Tibial artery (tissue), 4 donors: ENCODE results near the gene SRGAP1.

ENCODE experiments used
- DNase-seq, 2 donors: peaks; one replicate each; pipeline ENCODE4 v3.0.0-alpha.2; 2019
- H3K27ac ChIP-seq, 2 donors: fragments of 200-600 bp; sonication (generic) in 1 of 2; 1 replicate in 1 of 2; 2 replicates in 1 of 2; pipeline ENCODE4 v1.5.1; 2018 to 2019; ENCODE audit warnings: mild to moderate bottlenecking in 1 of 2
- H3K27me3 ChIP-seq, 2 donors: fragments of 200-600 bp; sonication (generic) in 1 of 2; one replicate each; pipeline versions ENCODE4 v1.5.1 to v1.6.0; 2016 to 2019
- H3K36me3 ChIP-seq, 3 donors: fragments of 200-600 bp; sonication (generic) in 2 of 3; one replicate each; pipeline ENCODE4 v1.5.1; 2016 to 2019; ENCODE audit warnings: mild to moderate bottlenecking in 2 of 3
- H3K4me1 ChIP-seq, 4 donors: fragments of 200-600 bp; sonication (generic) in 2 of 4; 1 replicate in 3 of 4; 2 replicates in 1 of 4; pipeline ENCODE4 v1.5.1; 2016 to 2019
- H3K4me3 ChIP-seq, 2 donors: fragments of 200-600 bp; sonication (generic) in 1 of 2; 1 replicate in 1 of 2; 2 replicates in 1 of 2; pipeline ENCODE4 v1.5.1; 2018 to 2019; ENCODE audit warnings: mild to moderate bottlenecking in 2 of 2
- H3K9me3 ChIP-seq, 3 donors: fragments of 200-600 bp; sonication (generic) in 1 of 3; one replicate each; pipeline ENCODE4 v1.5.1; 2016 to 2019
- intact Hi-C: fragments of 100-400 bp; cut with DNase I; formaldehyde crosslinking; loops from one replicate; pipeline ENCODE4 v1.15.0; 2023; ENCODE audit warnings: low total_unique reads
- TF ChIP-seq, protein P1 (sequence below), 2 experiments: fragments of 200-600 bp in 1 of 2; fragments of 450-650 bp in 1 of 2; IDR thresholded peaks; one replicate each; pipeline ENCODE4 v1.5.1; 2017 to 2019; ENCODE audit warnings: antibody characterized with exemption in 2 of 2, mild to moderate bottlenecking in 1 of 2, moderate library complexity in 1 of 2

The SRGAP1 gene

DNA sequence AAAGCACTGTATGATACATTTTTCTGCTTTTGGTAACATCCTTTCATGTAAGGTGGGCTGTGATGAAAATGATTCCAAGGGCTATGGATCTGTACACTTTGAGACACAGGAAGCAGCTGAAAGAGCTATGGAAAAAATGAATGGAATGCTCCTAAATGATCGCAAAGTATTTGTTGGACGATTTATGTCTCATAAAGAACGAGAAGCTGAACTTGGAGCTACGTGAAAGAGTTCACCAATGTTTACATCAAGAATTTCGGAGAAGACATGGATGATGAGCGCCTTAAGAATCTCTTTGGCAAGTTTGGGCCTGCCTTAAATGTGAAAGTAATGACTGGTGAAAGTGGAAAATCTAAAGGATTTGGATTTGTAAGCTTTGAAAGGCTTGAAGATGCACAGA, 22.1 kb upstream of the SRGAP1 start:
- H3K27ac ChIP-seq: peak overlapping the region in 1 of 2 donors; percentile 57
- TF ChIP-seq, protein P1, sequence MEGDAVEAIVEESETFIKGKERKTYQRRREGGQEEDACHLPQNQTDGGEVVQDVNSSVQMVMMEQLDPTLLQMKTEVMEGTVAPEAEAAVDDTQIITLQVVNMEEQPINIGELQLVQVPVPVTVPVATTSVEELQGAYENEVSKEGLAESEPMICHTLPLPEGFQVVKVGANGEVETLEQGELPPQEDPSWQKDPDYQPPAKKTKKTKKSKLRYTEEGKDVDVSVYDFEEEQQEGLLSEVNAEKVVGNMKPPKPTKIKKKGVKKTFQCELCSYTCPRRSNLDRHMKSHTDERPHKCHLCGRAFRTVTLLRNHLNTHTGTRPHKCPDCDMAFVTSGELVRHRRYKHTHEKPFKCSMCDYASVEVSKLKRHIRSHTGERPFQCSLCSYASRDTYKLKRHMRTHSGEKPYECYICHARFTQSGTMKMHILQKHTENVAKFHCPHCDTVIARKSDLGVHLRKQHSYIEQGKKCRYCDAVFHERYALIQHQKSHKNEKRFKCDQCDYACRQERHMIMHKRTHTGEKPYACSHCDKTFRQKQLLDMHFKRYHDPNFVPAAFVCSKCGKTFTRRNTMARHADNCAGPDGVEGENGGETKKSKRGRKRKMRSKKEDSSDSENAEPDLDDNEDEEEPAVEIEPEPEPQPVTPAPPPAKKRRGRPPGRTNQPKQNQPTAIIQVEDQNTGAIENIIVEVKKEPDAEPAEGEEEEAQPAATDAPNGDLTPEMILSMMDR (IDR thresholded peaks at IDR 0.05): no peak
- H3K4me1 ChIP-seq: no peaks in the 10 kb centered on the region
- peak overlapping the region; percentile 56 to 57 for H3K4me3 ChIP-seq
- H3K27me3 ChIP-seq: no peaks in the 10 kb centered on the region
- no peak for DNase-seq
- intact Hi-C loops: loop anchor here (5.0 kb wide), 1 partner anchor 435 kb away; no protein-coding TSS in a partner anchor
- H3K36me3 ChIP-seq: no peaks in the 10 kb centered on the region
- H3K9me3 ChIP-seq: no peaks in the 10 kb centered on the region

DNA sequence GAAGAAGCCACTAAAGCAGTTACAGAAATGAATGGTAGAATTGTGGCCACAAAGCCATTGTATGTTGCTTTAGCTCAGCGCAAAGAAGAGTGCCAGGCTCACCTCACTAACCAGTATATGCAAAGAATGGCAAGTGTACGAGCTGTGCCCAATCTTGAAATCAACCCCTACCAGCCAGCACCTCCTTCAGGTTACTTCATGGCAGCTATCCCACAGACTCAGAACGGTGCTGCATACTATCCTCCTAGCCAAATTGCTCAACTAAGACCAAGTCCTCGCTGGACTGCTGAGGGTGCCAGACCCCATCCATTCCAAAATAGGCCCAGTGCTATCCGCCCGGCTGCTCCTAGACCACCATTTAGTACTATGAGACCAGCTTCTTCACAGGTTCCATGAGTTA, 21.5 kb upstream of the SRGAP1 start:
- TF ChIP-seq, protein P1 (IDR thresholded peaks at IDR 0.05): no peak
- H3K9me3 ChIP-seq: no peaks in the 10 kb centered on the region
- H3K27me3 ChIP-seq: no peaks in the 10 kb centered on the region
- intact Hi-C loops: loop anchor here (5.0 kb wide), 1 partner anchor 434 kb away; no protein-coding TSS in a partner anchor
- H3K4me3 ChIP-seq: no peak overlapping the region
- no peaks in the 10 kb centered on the region for H3K4me1 ChIP-seq
- DNase-seq: no peak
- no peak overlapping the region for H3K27ac ChIP-seq
- no peaks in the 10 kb centered on the region for H3K36me3 ChIP-seq

- Histone ChIP-seq H3K27me3 (no peaks in the 10 kb centered on the region), H3K9me3 (no peaks in the 10 kb centered on the region), H3K27ac (no peak overlapping the region), H3K4me1 (no peaks in the 10 kb centered on the region), H3K36me3 (no peaks in the 10 kb centered on the region), H3K4me3 (no peak overlapping the region)
- TF ChIP-seq, protein P1 (IDR thresholded peaks at IDR 0.05): peak; percentile 69 to 74
- intact Hi-C loops: no loop called here
- no peak for DNase-seq
These were observed 18.4 kb upstream of the SRGAP1 start for GRCh38 chr12:63826006-63826585.

DNA sequence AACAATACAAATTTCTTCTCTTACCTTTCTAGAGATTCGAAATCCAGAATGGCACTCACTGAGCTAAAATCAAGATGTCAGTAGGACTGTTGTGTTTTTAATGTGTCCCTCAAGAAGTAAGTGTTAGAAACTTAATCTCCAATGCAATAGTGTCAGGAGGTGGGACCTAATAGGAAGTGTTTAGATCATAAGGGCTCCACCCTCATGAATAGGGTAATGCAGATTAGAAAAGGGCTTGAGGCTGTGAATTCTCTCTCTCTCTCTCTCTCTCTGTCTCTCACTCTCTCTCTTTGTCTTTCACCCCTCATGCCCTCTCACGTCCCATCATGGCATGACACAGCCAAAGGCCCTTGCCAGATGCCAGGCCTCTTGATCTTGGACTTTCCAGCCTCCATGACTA, 15.6 kb upstream of the SRGAP1 start:
- TF ChIP-seq, protein P1 (IDR thresholded peaks at IDR 0.05): no peak
- DNase-seq: no peak
- H3K4me1 ChIP-seq: no peaks in the 10 kb centered on the region
- H3K27ac ChIP-seq: no peak overlapping the region
- H3K36me3 ChIP-seq: no peaks in the 10 kb centered on the region
- no peaks in the 10 kb centered on the region for H3K9me3 ChIP-seq
- no peaks in the 10 kb centered on the region for H3K27me3 ChIP-seq
- intact Hi-C loops: no loop called here
- no peak overlapping the region for H3K4me3 ChIP-seq

DNA sequence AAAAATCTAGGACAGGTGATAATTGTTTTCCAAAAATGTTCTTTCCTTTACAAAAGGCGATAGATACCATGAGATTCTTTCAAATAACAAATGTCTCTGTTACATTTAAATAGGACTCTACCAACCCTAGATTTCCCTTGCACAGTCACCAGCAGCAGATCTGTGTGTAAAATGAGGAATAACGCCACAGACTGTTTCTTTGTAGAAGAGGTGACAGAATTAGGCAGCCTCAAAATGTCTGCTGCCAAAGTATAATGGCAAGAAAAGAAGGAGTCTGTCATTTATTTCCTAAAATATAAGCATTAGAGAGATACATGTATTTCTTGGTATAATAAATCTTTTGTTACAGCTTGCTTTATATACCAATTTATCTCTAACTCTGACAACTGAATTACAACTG, 8.5 kb upstream of the SRGAP1 start:
- no peak overlapping the region for H3K27ac ChIP-seq
- H3K36me3 ChIP-seq: no peaks in the 10 kb centered on the region
- H3K4me3 ChIP-seq: no peak overlapping the region
- no peaks in the 10 kb centered on the region for H3K9me3 ChIP-seq
- no peaks in the 10 kb centered on the region for H3K27me3 ChIP-seq
- TF ChIP-seq, protein P1 (IDR thresholded peaks at IDR 0.05): no peak
- intact Hi-C loops: no loop called here
- DNase-seq: no peak
- H3K4me1 ChIP-seq: no peaks in the 10 kb centered on the region

DNA sequence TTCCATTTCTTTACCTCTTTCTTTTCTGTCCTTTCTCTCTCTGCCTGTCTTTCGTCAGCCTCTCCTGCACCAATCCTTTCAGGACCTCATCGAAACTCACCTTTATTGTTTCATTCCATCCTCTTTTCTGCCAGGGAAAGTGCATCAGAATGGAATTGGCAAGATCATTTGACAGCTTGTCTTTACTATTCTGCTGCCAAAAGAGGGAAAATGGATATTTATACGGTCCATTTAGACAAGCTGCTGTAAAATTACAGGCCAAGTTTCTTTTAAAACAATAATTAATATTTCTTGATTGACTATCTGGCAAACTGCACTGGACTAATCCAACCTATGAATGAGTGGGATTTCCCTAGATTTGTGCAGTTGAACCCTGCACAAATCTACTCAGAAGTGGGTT, 7.6 kb upstream of the SRGAP1 start:
- intact Hi-C loops: no loop called here
- no peaks in the 10 kb centered on the region for H3K4me1 ChIP-seq
- no peak for DNase-seq
- TF ChIP-seq, protein P1 (IDR thresholded peaks at IDR 0.05): no peak
- no peaks in the 10 kb centered on the region for H3K9me3 ChIP-seq
- H3K36me3 ChIP-seq: no peaks in the 10 kb centered on the region
- no peak overlapping the region for H3K4me3 ChIP-seq
- no peaks in the 10 kb centered on the region for H3K27me3 ChIP-seq
- H3K27ac ChIP-seq: no peak overlapping the region
